Mammary epithelial cell (primary cell): Measurements from ENCODE around the gene GPR84.
"Not testable (repeated sequence)": the region's sequence is repeated elsewhere in the genome, so short reads cannot be mapped to it uniquely, and the experiment has no call there.

Experiments
- CTCF ChIP-seq, 2 donors: IDR thresholded peaks in 1 of 2; conservative IDR thresholded peaks in 1 of 2; 2 replicates each; pipeline ENCODE4 v1.5.1; 2011 to 2012; ENCODE audit warnings: inconsistent platforms in 2 of 2, low read length in 2 of 2, mild to moderate bottlenecking in 2 of 2, control low read depth in 1 of 2, low read depth in 1 of 2; ENCODE audit not compliant: insufficient read depth in 1 of 2; ENCODE audit errors: extremely low read depth in 1 of 2
- EZH2 ChIP-seq: IDR thresholded peaks from 2 replicates; pipeline ENCODE4 v1.6.1; 2012; ENCODE audit warnings: low read length, inconsistent platforms, borderline replicate concordance

- not testable (repeated sequence) for TF ChIP-seq CTCF (conservative IDR thresholded peaks at IDR 0.05 in 1 of 2, IDR thresholded peaks at IDR 0.05 in 1 of 2; ENCODE audit: extremely low read depth in 1 of 2, insufficient read depth in 1 of 2, low read depth in 1 of 2, low read length in 2 of 2); EZH2
These were observed 10.0 kb downstream of the GPR84 start for GRCh38 chr12:54354271-54354670.
